Astrocyte (in vitro differentiated cells and primary cell): ENCODE results near the gene SLC35C1. TPM values are rescaled to one million over a fixed set of nuclear protein-coding genes. Genes with fewer than 3 reads are reported as not detected.

Source experiments
- DNase-seq: peaks from one replicate; pipeline ENCODE4 v3.0.0-alpha.2; 2010; ENCODE audit warnings: low read depth
- FAIRE-seq: peaks from 2 replicates; lab custom pipeline; 2011; peaks lifted over from hg19 to GRCh38; lab: Jason Lieb, UNC
- H2AFZ ChIP-seq: 2 replicates; pipeline ENCODE4 v1.6.0; 2012; ENCODE audit warnings: low read depth, low read length, inconsistent platforms
- H3K27ac ChIP-seq: 2 replicates; pipeline ENCODE4 v1.5.1; 2011; ENCODE audit warnings: low read depth, low read length, inconsistent platforms
- H3K27me3 ChIP-seq: 2 replicates; pipeline ENCODE4 v1.6.0; 2011; ENCODE audit warnings: low read length, inconsistent platforms; ENCODE audit not compliant: insufficient read depth
- H3K36me3 ChIP-seq: 2 replicates; pipeline ENCODE4 v1.5.1; 2011; ENCODE audit warnings: low read length, inconsistent platforms; ENCODE audit not compliant: insufficient read depth
- H3K4me1 ChIP-seq: 2 replicates; pipeline ENCODE4 v1.5.1; 2011; ENCODE audit warnings: low read length, inconsistent platforms; ENCODE audit not compliant: insufficient read depth
- H3K4me2 ChIP-seq: 2 replicates; pipeline ENCODE4 v1.6.0; 2012; ENCODE audit warnings: low read length, inconsistent platforms
- H3K4me3 ChIP-seq: 2 replicates; pipeline ENCODE4 v1.5.1; 2011; ENCODE audit warnings: low read depth, mild to moderate bottlenecking, low read length, inconsistent platforms; ENCODE audit not compliant: insufficient read depth
- H3K79me2 ChIP-seq: 2 replicates; pipeline ENCODE4 v1.6.0; 2012; ENCODE audit warnings: mild to moderate bottlenecking, low read length, inconsistent platforms; ENCODE audit not compliant: insufficient read depth
- H3K9ac ChIP-seq: 2 replicates; pipeline ENCODE4 v1.6.0; 2012; ENCODE audit warnings: mild to moderate bottlenecking, low read length, inconsistent platforms
- H3K9me3 ChIP-seq: 2 replicates; pipeline ENCODE4 v1.5.1; 2012; ENCODE audit warnings: low read depth, mild to moderate bottlenecking, low read length, inconsistent platforms; ENCODE audit not compliant: insufficient read depth
- H4K20me1 ChIP-seq: 2 replicates; pipeline ENCODE4 v1.6.0; 2012; ENCODE audit warnings: low read length, inconsistent platforms; ENCODE audit not compliant: insufficient read depth
- H3K27ac Mint-ChIP-seq: one replicate; pipeline ENCODE4 v1.8.0; 2021; ENCODE audit warnings: mild to moderate bottlenecking, mixed read lengths; ENCODE audit not compliant: unreplicated experiment
- H3K27me3 Mint-ChIP-seq: one replicate; pipeline ENCODE4 v1.8.0; 2021; ENCODE audit warnings: low read depth, mixed read lengths; ENCODE audit not compliant: unreplicated experiment
- H3K36me3 Mint-ChIP-seq: one replicate; pipeline ENCODE4 v1.8.0; 2021; ENCODE audit warnings: low read depth, mixed read lengths; ENCODE audit not compliant: unreplicated experiment
- H3K4me1 Mint-ChIP-seq: one replicate; pipeline ENCODE4 v1.8.0; 2021; ENCODE audit warnings: low read depth, mixed read lengths; ENCODE audit not compliant: unreplicated experiment
- H3K4me3 Mint-ChIP-seq: one replicate; pipeline ENCODE4 v1.8.0; 2021; ENCODE audit warnings: mild to moderate bottlenecking, moderate library complexity, mixed read lengths; ENCODE audit not compliant: unreplicated experiment
- H3K9me3 Mint-ChIP-seq: one replicate; pipeline ENCODE4 v1.8.0; 2021; ENCODE audit warnings: mild to moderate bottlenecking, mixed read lengths; ENCODE audit not compliant: unreplicated experiment
- EZH2 ChIP-seq: IDR thresholded peaks from 2 replicates; pipeline ENCODE4 v1.6.1; 2012; ENCODE audit warnings: mild to moderate bottlenecking, low read length, inconsistent platforms; ENCODE audit not compliant: insufficient read depth
- total RNA-seq: library from RNA; stranded (reverse); gene quantifications from 2 replicates; pipeline ENCODE4 v1.2.1, GENCODE V29; 2021
- TF ChIP-seq, protein P1 (sequence below): IDR thresholded peaks from 2 replicates; pipeline ENCODE4 v1.5.1; 2011; ENCODE audit warnings: low read depth, mild to moderate bottlenecking, inconsistent platforms, low read length, moderate library complexity; ENCODE audit not compliant: insufficient read depth

SLC35C1 gene
- total RNA-seq, 1 donor from 2014 or later: 23.4 TPM

DNA sequence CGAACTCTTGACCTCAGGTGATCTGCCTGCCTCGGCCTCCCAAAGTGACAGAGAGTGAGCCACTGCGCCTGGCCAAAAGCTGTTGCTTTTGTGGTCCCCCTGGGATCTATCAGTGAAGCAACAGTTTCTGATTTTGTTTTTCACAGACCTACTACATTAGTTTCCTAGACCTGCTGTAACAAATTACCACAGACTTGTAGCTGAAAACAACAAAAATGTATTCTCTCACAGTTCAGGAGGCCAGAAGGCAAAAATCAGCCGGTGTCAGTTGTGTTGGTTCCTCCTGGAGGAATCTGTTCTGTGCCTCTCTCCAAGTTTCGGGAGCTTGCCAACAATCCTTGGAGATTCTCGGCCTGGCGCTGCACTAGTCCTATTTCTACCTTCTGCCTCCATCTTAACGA lies 8.5 kb upstream of the SLC35C1 start:
- Histone ChIP-seq H3K4me1 (no peaks in the 10 kb centered on the region), H3K27me3 (peaks cover 3% of the 10 kb centered on the region), H2AFZ (no peak overlapping the region), H3K9me3 (no peaks in the 10 kb centered on the region), H3K79me2 (no peaks in the 10 kb centered on the region), H3K27ac (no peak overlapping the region), H3K36me3 (no peaks in the 10 kb centered on the region), H3K9ac (no peak overlapping the region), H3K4me3 (no peak overlapping the region), H3K4me2 (no peak overlapping the region), H4K20me1 (no peaks in the 10 kb centered on the region)
- Mint-ChIP-seq H3K9me3 (no peaks in the 10 kb centered on the region), H3K4me1 (no peaks in the 10 kb centered on the region), H3K36me3 (peaks cover 2% of the 10 kb centered on the region), H3K27me3 (peaks cover 25% of the 10 kb centered on the region), H3K27ac (no peak overlapping the region), H3K4me3 (no peak overlapping the region)
- no peak for FAIRE-seq
- no peak for DNase-seq
- TF ChIP-seq EZH2: no peak
- TF ChIP-seq, protein P1, sequence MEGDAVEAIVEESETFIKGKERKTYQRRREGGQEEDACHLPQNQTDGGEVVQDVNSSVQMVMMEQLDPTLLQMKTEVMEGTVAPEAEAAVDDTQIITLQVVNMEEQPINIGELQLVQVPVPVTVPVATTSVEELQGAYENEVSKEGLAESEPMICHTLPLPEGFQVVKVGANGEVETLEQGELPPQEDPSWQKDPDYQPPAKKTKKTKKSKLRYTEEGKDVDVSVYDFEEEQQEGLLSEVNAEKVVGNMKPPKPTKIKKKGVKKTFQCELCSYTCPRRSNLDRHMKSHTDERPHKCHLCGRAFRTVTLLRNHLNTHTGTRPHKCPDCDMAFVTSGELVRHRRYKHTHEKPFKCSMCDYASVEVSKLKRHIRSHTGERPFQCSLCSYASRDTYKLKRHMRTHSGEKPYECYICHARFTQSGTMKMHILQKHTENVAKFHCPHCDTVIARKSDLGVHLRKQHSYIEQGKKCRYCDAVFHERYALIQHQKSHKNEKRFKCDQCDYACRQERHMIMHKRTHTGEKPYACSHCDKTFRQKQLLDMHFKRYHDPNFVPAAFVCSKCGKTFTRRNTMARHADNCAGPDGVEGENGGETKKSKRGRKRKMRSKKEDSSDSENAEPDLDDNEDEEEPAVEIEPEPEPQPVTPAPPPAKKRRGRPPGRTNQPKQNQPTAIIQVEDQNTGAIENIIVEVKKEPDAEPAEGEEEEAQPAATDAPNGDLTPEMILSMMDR: no peak

- no peak overlapping the region for H3K4me3 ChIP-seq
- H3K4me3 Mint-ChIP-seq: no peak overlapping the region
- FAIRE-seq (no peak), DNase-seq (no peak)
- H3K27ac ChIP-seq: no peak overlapping the region
- H3K9ac ChIP-seq: no peak overlapping the region
- H3K36me3 ChIP-seq: no peaks in the 10 kb centered on the region
- no peaks in the 10 kb centered on the region for H3K9me3 Mint-ChIP-seq
- TF ChIP-seq, protein P1: no peak
- no peak for TF ChIP-seq EZH2
- H3K4me1 Mint-ChIP-seq: no peaks in the 10 kb centered on the region
- no peaks in the 10 kb centered on the region for H3K79me2 ChIP-seq
- H2AFZ ChIP-seq: no peak overlapping the region
- H3K27me3 ChIP-seq: no peaks in the 10 kb centered on the region
- H3K9me3 ChIP-seq: no peaks in the 10 kb centered on the region
- H3K27me3 Mint-ChIP-seq: peaks cover 32% of the 10 kb centered on the region
- no peaks in the 10 kb centered on the region for H4K20me1 ChIP-seq
- peaks cover 2% of the 10 kb centered on the region for H3K36me3 Mint-ChIP-seq
- H3K4me1 ChIP-seq: no peaks in the 10 kb centered on the region
- no peak overlapping the region for H3K4me2 ChIP-seq
- no peak overlapping the region for H3K27ac Mint-ChIP-seq
Observed at GRCh38 chr11:45798793-45799441, 6.0 kb upstream of the SLC35C1 start.

DNA sequence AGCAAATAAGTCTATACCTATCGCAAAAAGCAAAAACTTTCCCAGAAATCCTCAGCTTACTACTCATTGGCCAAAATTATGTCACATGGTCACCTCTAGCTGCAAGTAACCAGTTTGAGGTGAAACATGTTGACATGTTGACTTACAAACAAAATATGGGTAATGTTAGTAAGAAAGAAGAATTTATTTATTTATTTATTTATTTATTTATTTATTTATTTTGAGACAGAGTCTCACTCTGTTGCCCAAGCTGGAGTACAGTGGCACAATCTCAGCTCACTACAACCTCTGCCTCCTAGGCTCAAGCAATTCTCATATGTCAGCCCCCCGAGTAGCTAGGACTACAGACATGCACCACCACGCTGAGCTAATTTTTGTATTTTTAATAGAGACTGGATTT lies 5.4 kb upstream of the SLC35C1 start:
- no peaks in the 10 kb centered on the region for H3K4me1 Mint-ChIP-seq
- Histone ChIP-seq H3K9me3 (no peaks in the 10 kb centered on the region), H3K79me2 (no peaks in the 10 kb centered on the region), H4K20me1 (no peaks in the 10 kb centered on the region), H3K27ac (no peak overlapping the region), H3K9ac (no peak overlapping the region), H3K4me3 (no peak overlapping the region), H3K27me3 (no peaks in the 10 kb centered on the region), H3K4me1 (no peaks in the 10 kb centered on the region), H3K36me3 (no peaks in the 10 kb centered on the region), H2AFZ (no peak overlapping the region), H3K4me2 (no peak overlapping the region)
- H3K27me3 Mint-ChIP-seq: peaks cover 27% of the 10 kb centered on the region
- H3K4me3 Mint-ChIP-seq: no peak overlapping the region
- DNase-seq (no peak), FAIRE-seq (no peak)
- H3K36me3 Mint-ChIP-seq: peaks cover 2% of the 10 kb centered on the region
- TF ChIP-seq, protein P1: no peak
- TF ChIP-seq EZH2: no peak
- no peak overlapping the region for H3K27ac Mint-ChIP-seq
- no peaks in the 10 kb centered on the region for H3K9me3 Mint-ChIP-seq
